BLaER1 treated with 17β-estradiol and CSF1 and Interleukin-3, amounts not matched to agents 10 nM and 100 nM (cell line): ENCODE results near the gene DCAKD.

Experiments
- H3K27ac ChIP-seq, 11 experiments: shearing (Covaris generic); formaldehyde crosslinking; 2 replicates each; pipeline ENCODE4 v1.8.1; 2022
- H3K27me3 ChIP-seq, 11 experiments: shearing (Covaris generic); formaldehyde crosslinking; 2 replicates each; pipeline ENCODE4 v1.8.1; 2022
- H3K36me3 ChIP-seq, 11 experiments: shearing (Covaris generic); formaldehyde crosslinking; 2 replicates each; pipeline ENCODE4 v1.8.1; 2022
- H3K4me1 ChIP-seq, 10 experiments: shearing (Covaris generic); formaldehyde crosslinking; 2 replicates each; pipeline ENCODE4 v1.8.1; 2022
- H3K4me2 ChIP-seq, 11 experiments: shearing (Covaris generic); formaldehyde crosslinking; 2 replicates each; pipeline ENCODE4 v1.8.1; 2022
- H3K4me3 ChIP-seq, 10 experiments: shearing (Covaris generic); formaldehyde crosslinking; 2 replicates each; pipeline ENCODE4 v1.8.1; 2022
- H3K9ac ChIP-seq, 11 experiments: shearing (Covaris generic); formaldehyde crosslinking; 2 replicates each; pipeline ENCODE4 v1.8.1; 2022
- H3K9me3 ChIP-seq, 11 experiments: shearing (Covaris generic); formaldehyde crosslinking; replicated peaks in 1 of 11; 2 replicates each; pipeline ENCODE4 v1.8.1; 2022
- H4K20me1 ChIP-seq, 11 experiments: shearing (Covaris generic); formaldehyde crosslinking; 2 replicates each; pipeline ENCODE4 v1.8.1; 2022
- Cebpa-rat ChIP-seq, 11 experiments: shearing (Covaris generic); IDR thresholded peaks; 2 replicates each; pipeline ENCODE4 v1.8.1; 2022

DCAKD gene

DNA sequence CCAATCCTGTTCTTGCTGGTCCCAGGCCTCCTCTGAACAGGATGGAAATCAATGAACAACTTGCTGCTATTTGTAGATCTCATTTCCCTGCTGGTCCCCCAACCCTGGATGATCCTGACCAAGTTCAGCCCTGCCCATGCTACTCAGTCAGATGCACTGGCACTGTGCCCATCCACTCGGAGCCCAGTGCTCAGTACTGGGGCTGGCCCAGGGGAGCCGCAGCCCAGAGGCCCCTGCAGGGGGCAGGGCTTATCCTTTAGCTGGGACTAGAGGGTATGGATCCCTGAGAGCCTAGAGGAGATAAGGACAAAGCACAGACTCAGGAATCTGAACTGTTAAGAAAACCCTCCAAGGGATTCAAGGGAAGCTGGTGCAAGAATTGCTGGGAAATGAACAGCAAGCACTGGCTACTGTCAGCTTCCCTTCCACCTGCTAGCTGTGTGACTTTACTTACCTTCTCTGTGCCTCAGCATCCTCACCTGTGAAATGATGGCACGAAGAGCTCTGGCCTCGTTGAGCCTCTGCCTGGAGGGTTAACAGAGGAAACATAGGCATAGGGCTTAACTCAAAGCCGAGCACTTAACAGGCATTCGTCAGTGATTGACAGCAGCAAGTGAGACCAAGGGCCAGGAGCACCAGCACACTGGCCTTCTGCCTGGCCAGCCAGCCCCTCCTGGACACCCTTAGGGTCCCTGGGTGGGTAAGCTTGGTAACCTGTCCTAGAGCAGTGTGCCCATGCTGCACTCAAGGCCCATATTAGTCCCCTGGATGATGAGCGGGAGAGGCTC lies 53.5 kb downstream of the DCAKD start:
- Histone ChIP-seq H3K4me3 (no peak overlapping the region), H3K9ac (no peak overlapping the region), H3K4me2 (no peak overlapping the region), H3K9me3 (peaks cover 11 to 43% (median 29%) of the 10 kb centered on the region in 11 experiments; a peak in 21 of 22 replicates), H3K27me3 (no peaks in the 10 kb centered on the region), H4K20me1 (no peaks in the 10 kb centered on the region), H3K4me1 (peaks cover 0 to 21% (median 5%) of the 10 kb centered on the region in 10 experiments; a peak in 12 of 20 replicates), H3K27ac (no peak overlapping the region), H3K36me3 (no peaks in the 10 kb centered on the region)
- no peak for TF ChIP-seq Cebpa-rat (IDR thresholded peaks at IDR 0.05)

DNA sequence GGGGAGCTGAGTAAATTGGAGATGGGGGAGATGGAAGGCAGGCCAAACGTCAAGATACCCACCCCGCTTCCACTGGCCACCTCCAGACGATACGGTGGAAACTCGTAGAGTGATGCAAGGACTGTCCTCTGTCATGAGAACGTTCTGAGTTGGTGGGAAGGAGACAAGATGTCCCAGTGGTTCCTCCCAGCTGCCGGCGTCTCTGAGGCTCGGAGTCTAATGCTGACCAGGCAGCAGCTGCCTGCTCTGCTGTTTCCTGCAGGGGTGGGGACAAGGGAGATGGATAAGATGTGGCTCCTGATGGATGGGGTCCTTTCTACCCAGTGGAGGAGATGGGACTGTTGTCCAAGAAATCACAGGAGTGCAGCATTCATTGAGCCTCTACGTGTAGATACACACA lies 55.1 kb downstream of the DCAKD start:
- peaks cover 11 to 43% (median 29%) of the 10 kb centered on the region in 11 experiments; a peak in 21 of 22 replicates for H3K9me3 ChIP-seq
- no peak overlapping the region for H3K9ac ChIP-seq
- H3K4me1 ChIP-seq: peaks cover 0 to 17% (median 0%) of the 10 kb centered on the region in 10 experiments; a peak in 5 of 20 replicates
- no peaks in the 10 kb centered on the region for H3K27me3 ChIP-seq
- no peak overlapping the region for H3K27ac ChIP-seq
- no peak for TF ChIP-seq Cebpa-rat (IDR thresholded peaks at IDR 0.05)
- peak overlapping the region in 1 of 11 experiments; percentile 22; a peak in 1 of 22 replicates for H3K4me2 ChIP-seq
- H3K36me3 ChIP-seq: no peaks in the 10 kb centered on the region
- H4K20me1 ChIP-seq: no peaks in the 10 kb centered on the region
- H3K4me3 ChIP-seq: no peak overlapping the region

DNA sequence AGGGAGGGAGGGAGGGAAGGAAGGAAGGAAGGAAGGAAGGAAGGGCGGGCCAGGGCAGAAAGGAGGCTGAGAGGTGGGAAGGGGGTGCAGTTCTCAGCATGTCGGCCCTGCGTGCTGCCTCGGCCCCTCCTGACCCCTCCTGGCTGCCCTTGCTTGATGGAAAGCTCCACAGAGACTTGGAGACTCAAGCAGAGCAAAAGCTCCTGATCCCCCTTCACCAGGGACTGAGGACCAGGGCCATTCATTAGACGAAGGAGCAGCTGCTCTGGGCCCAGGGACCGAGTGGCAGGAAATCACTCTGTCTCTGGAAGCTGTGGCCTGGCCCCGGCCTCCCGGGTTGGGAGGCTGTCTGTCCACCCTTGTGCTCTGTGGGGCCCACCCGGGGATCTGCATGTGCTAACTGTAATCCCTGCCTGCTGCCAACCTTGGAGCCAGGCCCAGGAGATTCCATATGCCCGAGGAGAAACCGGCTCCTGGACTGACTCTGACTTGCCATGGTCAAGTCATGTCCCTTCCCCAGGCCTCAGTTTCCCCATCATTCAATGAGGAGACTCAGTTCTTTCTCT lies 55.9 kb downstream of the DCAKD start:
- Histone ChIP-seq H3K4me2 (peak overlapping the region in 2 of 11 experiments; percentile 12 to 40; a peak in 4 of 22 replicates), H3K4me3 (no peak overlapping the region)

DNA sequence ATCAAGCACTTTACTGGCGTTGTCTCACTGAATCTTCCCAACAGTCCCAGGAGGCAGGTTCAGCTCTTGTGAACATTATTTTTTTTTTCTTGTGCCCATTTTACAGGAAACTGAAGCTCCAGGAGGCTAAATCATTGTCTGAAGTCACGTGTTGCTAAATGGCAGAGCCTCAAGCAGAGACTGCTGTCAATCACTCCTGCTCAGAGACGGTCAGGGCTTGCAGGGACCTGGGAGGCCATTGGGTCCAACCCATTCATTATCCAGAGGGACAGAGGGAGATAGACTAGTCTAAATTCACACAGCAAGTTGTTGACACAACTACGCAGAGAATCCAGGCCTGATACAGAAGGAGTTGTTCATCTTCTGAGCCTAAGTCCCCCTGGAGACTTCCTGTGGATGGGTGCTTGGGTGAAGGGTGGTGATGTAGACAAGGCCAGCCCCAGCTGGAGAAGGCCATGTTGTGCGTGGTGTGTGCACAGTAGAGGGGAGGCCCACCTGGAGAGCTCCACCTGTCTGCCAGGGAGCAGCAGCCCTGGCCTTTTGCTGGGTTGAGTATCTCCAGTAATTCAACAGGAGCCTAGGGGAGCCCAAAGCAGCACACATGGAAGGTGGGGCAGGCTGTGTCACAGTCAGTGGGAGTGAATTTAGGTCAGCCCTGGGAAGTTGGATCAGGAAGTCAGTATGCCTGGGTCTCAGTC lies 59.0 kb downstream of the DCAKD start:
- no peaks in the 10 kb centered on the region for H3K36me3 ChIP-seq
- H3K27ac ChIP-seq: no peak overlapping the region
- no peak overlapping the region for H3K4me2 ChIP-seq
- peaks cover 7 to 24% (median 13%) of the 10 kb centered on the region in 11 experiments; a peak in 19 of 22 replicates for H3K27me3 ChIP-seq
- peaks cover 0 to 19% (median 5%) of the 10 kb centered on the region in 11 experiments; a peak in 10 of 22 replicates for H3K9me3 ChIP-seq
- peaks cover 0 to 47% (median 27%) of the 10 kb centered on the region in 10 experiments; a peak in 16 of 20 replicates for H3K4me1 ChIP-seq
- H3K4me3 ChIP-seq: no peak overlapping the region
- H3K9ac ChIP-seq: no peak overlapping the region
- H4K20me1 ChIP-seq: no peaks in the 10 kb centered on the region; a peak in 1 of 22 replicates
- TF ChIP-seq Cebpa-rat (IDR thresholded peaks at IDR 0.05): no peak

More for the DNA sequence above, 55.9 kb downstream of the DCAKD start:
- Histone ChIP-seq H3K27ac (no peak overlapping the region), H3K36me3 (no peaks in the 10 kb centered on the region), H3K4me1 (peaks cover 0 to 17% (median 0%) of the 10 kb centered on the region in 10 experiments; a peak in 5 of 20 replicates), H3K9ac (no peak overlapping the region), H4K20me1 (no peaks in the 10 kb centered on the region), H3K9me3 (peaks cover 11 to 40% (median 29%) of the 10 kb centered on the region in 11 experiments; a peak in 21 of 22 replicates), H3K27me3 (no peaks in the 10 kb centered on the region)
- no peak for TF ChIP-seq Cebpa-rat (IDR thresholded peaks at IDR 0.05)

DNA sequence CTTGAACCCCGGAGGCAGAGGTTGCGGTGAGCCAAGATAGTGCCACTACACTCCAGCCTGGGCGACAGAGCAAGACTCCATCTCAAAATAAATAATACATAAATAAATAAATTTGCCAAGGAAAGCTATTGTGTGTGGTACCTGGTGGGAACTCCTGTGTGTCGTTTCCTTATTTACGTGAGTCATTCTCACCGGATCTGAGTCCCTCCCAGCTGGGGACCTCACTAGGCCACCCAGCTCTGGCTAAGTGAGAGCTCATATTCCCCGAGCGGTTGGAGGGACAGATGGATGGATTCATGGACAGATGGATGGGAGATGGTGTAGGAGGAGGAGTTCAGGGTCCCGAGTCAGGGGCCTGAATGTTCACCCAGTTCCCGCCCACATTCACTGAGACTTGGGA lies 60.4 kb downstream of the DCAKD start:
- Histone ChIP-seq H4K20me1 (no peaks in the 10 kb centered on the region; a peak in 2 of 22 replicates), H3K4me1 (peaks cover 0 to 45% (median 30%) of the 10 kb centered on the region in 10 experiments; a peak in 16 of 20 replicates), H3K36me3 (no peaks in the 10 kb centered on the region), H3K9ac (no peak overlapping the region), H3K27ac (no peak overlapping the region), H3K4me3 (no peak overlapping the region), H3K4me2 (no peak overlapping the region), H3K9me3 (peaks cover 0 to 18% (median 5%) of the 10 kb centered on the region in 11 experiments; a peak in 10 of 22 replicates), H3K27me3 (peaks cover 10 to 38% (median 23%) of the 10 kb centered on the region in 11 experiments; a peak in 19 of 22 replicates)
- TF ChIP-seq Cebpa-rat (IDR thresholded peaks at IDR 0.05): no peak

DNA sequence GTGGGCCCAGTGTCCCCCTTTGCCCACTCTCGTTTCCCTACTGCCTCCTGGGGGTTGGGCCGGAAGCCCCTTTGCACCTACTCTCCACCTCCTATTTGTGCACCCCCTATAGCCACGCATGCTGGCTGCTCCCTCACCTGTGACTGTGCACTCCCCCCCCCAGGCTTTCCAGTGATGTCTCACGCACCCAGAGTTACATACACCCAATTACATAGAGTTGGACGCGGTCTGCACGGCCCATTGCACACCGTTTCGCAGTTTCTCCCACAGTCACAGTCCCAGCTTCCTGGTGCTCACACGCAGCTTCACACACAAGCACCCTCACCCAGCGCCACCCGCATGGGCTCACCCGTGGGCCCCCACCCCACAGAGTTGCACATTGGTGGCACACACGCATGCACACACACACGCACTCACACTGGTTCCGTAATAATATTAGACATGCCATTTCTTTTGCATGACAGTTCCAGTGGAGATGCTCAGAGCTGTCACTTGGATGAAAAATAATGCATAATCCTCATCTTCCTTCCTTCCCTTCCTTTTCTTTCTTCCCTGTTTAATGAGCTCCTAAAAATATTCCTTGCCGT lies 61.8 kb downstream of the DCAKD start:
- H3K4me2 ChIP-seq: peak overlapping the region in 9 of 11 experiments; percentile 27 to 70 (median 55); a peak in 18 of 22 replicates

DNA sequence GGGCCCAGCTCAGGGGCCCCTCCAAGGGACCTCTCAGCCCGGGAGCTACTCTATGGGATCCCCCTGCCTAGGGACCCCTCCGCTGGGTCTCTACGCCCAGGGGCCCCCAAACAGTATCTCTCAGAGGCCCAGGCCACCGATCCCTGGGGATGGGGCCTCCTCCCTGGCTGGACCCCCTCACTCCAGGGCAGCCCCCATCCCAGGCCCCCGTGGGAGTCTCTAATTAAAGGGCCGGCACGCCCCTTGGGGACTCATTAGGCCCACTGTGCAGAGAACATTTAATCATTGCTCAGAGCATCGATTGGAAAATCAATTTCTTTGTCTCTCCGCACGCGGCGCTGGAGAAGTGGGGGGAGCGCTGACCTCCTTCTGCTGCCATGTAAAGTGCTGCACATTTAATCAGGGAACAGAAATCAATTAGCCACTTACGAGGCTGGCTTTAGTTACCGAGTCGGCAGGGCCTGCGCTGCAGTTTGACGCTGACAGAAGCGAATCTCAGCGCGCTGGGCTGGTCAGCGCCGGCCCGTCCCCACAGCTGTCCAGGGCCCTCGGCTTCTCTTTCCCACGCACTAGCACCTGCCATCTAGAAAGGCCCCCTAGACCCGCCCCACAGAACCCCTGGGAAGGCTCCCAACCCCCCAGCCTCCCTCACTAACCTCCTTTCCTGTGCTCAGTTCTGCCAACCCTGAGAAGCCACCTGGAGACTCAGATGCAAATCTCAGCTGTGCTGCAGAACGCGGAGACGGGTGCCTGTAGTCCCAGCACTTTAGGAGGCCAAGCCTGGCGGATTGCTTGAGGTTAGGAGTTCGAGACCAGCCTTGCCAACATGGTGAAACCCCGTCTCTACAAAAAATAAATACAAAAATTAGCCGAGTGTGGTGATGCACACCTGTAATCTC lies 63.1 kb downstream of the DCAKD start:
- Histone ChIP-seq H3K27ac (no peak overlapping the region), H3K4me3 (no peak overlapping the region), H3K4me2 (peak overlapping the region in 9 of 11 experiments; percentile 19 to 70 (median 55); a peak in 16 of 22 replicates), H3K36me3 (no peaks in the 10 kb centered on the region), H4K20me1 (no peaks in the 10 kb centered on the region; a peak in 2 of 22 replicates), H3K9me3 (peaks cover 0 to 17% (median 0%) of the 10 kb centered on the region in 11 experiments; a peak in 11 of 22 replicates), H3K27me3 (peaks cover 10 to 45% (median 23%) of the 10 kb centered on the region in 11 experiments; a peak in 19 of 22 replicates), H3K4me1 (peaks cover 0 to 34% (median 28%) of the 10 kb centered on the region in 10 experiments; a peak in 16 of 20 replicates), H3K9ac (no peak overlapping the region)
- TF ChIP-seq Cebpa-rat (IDR thresholded peaks at IDR 0.05): no peak

More for the DNA sequence above, 61.8 kb downstream of the DCAKD start:
- no peak overlapping the region for H3K27ac ChIP-seq
- H3K36me3 ChIP-seq: no peaks in the 10 kb centered on the region
- no peaks in the 10 kb centered on the region; a peak in 2 of 22 replicates for H4K20me1 ChIP-seq
- no peak for TF ChIP-seq Cebpa-rat (IDR thresholded peaks at IDR 0.05)
- H3K4me1 ChIP-seq: peaks cover 0 to 34% (median 28%) of the 10 kb centered on the region in 10 experiments; a peak in 16 of 20 replicates
- H3K9ac ChIP-seq: no peak overlapping the region
- H3K9me3 ChIP-seq: peaks cover 0 to 16% (median 2%) of the 10 kb centered on the region in 11 experiments; a peak in 14 of 22 replicates
- peaks cover 10 to 45% (median 23%) of the 10 kb centered on the region in 11 experiments; a peak in 19 of 22 replicates for H3K27me3 ChIP-seq
- no peak overlapping the region for H3K4me3 ChIP-seq
